Measurements from ENCODE around the gene TUBGCP5.

Gene TUBGCP5

DNA sequence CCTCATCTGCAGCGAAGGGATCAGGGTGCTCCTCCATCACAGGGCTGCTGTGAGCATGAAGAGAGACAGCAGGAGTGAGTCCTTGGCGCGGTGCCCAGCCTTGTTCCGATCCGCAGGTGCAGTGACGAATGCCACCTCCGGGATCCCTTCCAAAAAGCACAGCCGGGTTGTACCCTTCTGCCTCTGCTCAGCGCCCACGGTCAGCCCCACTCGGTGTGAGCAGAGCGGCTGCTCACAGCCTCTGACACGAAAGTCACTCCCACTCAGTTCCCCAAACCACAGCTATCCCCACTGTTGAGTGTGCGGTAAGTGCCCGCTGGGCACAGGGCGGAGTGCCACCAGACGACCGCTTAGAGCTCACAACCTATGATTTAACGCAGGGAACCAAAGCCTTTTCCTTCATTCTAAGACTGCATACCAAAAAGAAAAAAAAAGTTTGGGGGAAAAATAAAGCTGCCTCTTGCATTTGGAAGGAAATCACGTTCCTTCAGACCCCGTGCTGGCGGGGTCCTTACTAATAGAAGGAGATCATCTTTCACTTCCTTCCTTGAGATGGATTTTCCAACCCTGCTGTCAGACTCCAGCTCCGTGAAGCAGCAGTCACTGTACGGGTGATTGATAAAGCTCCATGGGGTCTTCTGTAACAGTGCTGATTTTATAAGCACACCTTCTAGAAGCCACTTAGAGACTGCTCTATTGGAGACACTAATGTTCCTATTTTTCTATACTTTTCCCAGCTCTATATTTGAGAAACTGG lies 34.7 kb upstream of the TUBGCP5 start (continued):
- TF ChIP-seq ZNF157 (tag by site-specific recombination; IDR thresholded peaks at IDR 0.05): no peak
- no peak for TF ChIP-seq ZNF354C (tag by site-specific recombination; IDR thresholded peaks at IDR 0.05; ENCODE audit: borderline replicate concordance, low read depth)
- no peak for TF ChIP-seq BCL11A (tag by site-specific recombination; IDR thresholded peaks at IDR 0.05; ENCODE audit: low read depth)
- TF ChIP-seq ZNF184 (tag by site-specific recombination; IDR thresholded peaks at IDR 0.05): no peak
- TF ChIP-seq, protein P1, sequence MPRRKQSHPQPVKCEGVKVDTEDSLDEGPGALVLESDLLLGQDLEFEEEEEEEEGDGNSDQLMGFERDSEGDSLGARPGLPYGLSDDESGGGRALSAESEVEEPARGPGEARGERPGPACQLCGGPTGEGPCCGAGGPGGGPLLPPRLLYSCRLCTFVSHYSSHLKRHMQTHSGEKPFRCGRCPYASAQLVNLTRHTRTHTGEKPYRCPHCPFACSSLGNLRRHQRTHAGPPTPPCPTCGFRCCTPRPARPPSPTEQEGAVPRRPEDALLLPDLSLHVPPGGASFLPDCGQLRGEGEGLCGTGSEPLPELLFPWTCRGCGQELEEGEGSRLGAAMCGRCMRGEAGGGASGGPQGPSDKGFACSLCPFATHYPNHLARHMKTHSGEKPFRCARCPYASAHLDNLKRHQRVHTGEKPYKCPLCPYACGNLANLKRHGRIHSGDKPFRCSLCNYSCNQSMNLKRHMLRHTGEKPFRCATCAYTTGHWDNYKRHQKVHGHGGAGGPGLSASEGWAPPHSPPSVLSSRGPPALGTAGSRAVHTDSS (tag by site-specific recombination; IDR thresholded peaks at IDR 0.05): no peak
- TF ChIP-seq ZNF423 (tag by site-specific recombination; IDR thresholded peaks at IDR 0.05): no peak
- TF ChIP-seq, protein P2, sequence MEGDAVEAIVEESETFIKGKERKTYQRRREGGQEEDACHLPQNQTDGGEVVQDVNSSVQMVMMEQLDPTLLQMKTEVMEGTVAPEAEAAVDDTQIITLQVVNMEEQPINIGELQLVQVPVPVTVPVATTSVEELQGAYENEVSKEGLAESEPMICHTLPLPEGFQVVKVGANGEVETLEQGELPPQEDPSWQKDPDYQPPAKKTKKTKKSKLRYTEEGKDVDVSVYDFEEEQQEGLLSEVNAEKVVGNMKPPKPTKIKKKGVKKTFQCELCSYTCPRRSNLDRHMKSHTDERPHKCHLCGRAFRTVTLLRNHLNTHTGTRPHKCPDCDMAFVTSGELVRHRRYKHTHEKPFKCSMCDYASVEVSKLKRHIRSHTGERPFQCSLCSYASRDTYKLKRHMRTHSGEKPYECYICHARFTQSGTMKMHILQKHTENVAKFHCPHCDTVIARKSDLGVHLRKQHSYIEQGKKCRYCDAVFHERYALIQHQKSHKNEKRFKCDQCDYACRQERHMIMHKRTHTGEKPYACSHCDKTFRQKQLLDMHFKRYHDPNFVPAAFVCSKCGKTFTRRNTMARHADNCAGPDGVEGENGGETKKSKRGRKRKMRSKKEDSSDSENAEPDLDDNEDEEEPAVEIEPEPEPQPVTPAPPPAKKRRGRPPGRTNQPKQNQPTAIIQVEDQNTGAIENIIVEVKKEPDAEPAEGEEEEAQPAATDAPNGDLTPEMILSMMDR (tag by site-specific recombination; IDR thresholded peaks at IDR 0.05): no peak
- TF ChIP-seq ZNF114 (tag by site-specific recombination; IDR thresholded peaks at IDR 0.05): no peak
- no peak for TF ChIP-seq ZBTB20 (tag by site-specific recombination; IDR thresholded peaks at IDR 0.05)
- TF ChIP-seq, protein P3, sequence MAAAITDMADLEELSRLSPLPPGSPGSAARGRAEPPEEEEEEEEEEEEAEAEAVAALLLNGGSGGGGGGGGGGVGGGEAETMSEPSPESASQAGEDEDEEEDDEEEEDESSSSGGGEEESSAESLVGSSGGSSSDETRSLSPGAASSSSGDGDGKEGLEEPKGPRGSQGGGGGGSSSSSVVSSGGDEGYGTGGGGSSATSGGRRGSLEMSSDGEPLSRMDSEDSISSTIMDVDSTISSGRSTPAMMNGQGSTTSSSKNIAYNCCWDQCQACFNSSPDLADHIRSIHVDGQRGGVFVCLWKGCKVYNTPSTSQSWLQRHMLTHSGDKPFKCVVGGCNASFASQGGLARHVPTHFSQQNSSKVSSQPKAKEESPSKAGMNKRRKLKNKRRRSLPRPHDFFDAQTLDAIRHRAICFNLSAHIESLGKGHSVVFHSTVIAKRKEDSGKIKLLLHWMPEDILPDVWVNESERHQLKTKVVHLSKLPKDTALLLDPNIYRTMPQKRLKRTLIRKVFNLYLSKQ (tag by site-specific recombination; IDR thresholded peaks at IDR 0.05; ENCODE audit: borderline replicate concordance): no peak
- no peak; the same call in 1 of the 2 replicates for TF ChIP-seq ZNF501 (tag by site-specific recombination; IDR thresholded peaks at IDR 0.05)
- no peak for TF ChIP-seq ZNF670 (tag by site-specific recombination; IDR thresholded peaks at IDR 0.05; ENCODE audit: low read depth)
- TF ChIP-seq ZNF768 (tag by site-specific recombination; IDR thresholded peaks at IDR 0.05): no peak
- no peak for TF ChIP-seq ZNF777 (tag by site-specific recombination; IDR thresholded peaks at IDR 0.05; ENCODE audit: borderline replicate concordance)
- no peak for TF ChIP-seq YY2 (tag by site-specific recombination; IDR thresholded peaks at IDR 0.05)
- TF ChIP-seq RBAK (tag by site-specific recombination; IDR thresholded peaks at IDR 0.05): no peak
- no peak for TF ChIP-seq ZNF175 (tag by site-specific recombination; IDR thresholded peaks at IDR 0.05)
- no peak for TF ChIP-seq ZNF585B (tag by site-specific recombination; IDR thresholded peaks at IDR 0.05)
- TF ChIP-seq ZNF76 (tag by site-specific recombination; IDR thresholded peaks at IDR 0.05; ENCODE audit: borderline replicate concordance, low read depth): no peak
- no peak for TF ChIP-seq ZNF132 (tag by site-specific recombination; IDR thresholded peaks at IDR 0.05; ENCODE audit: borderline replicate concordance)
- TF ChIP-seq, protein P4, sequence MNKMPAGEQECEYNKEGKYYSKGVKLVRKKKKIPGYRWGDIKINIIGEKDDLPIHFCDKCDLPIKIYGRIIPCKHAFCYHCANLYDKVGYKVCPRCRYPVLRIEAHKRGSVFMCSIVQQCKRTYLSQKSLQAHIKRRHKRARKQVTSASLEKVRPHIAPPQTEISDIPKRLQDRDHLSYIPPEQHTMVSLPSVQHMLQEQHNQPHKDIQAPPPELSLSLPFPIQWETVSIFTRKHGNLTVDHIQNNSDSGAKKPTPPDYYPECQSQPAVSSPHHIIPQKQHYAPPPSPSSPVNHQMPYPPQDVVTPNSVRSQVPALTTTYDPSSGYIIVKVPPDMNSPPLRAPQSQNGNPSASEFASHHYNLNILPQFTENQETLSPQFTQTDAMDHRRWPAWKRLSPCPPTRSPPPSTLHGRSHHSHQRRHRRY (tag by site-specific recombination; IDR thresholded peaks at IDR 0.05): no peak
- no peak for TF ChIP-seq ZNF221 (tag by site-specific recombination; IDR thresholded peaks at IDR 0.05; ENCODE audit: borderline replicate concordance)
- TF ChIP-seq ZIC2 (tag by site-specific recombination; IDR thresholded peaks at IDR 0.05): peak; percentile 51
- TF ChIP-seq ZNF785 (tag by site-specific recombination; IDR thresholded peaks at IDR 0.05): no peak
- TF ChIP-seq, protein P5, sequence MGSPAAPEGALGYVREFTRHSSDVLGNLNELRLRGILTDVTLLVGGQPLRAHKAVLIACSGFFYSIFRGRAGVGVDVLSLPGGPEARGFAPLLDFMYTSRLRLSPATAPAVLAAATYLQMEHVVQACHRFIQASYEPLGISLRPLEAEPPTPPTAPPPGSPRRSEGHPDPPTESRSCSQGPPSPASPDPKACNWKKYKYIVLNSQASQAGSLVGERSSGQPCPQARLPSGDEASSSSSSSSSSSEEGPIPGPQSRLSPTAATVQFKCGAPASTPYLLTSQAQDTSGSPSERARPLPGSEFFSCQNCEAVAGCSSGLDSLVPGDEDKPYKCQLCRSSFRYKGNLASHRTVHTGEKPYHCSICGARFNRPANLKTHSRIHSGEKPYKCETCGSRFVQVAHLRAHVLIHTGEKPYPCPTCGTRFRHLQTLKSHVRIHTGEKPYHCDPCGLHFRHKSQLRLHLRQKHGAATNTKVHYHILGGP (tag by site-specific recombination; IDR thresholded peaks at IDR 0.05): no peak
- TF ChIP-seq ZNF558 (tag by site-specific recombination; IDR thresholded peaks at IDR 0.05): no peak
- no peak for TF ChIP-seq ZNF16 (tag by site-specific recombination; IDR thresholded peaks at IDR 0.05; ENCODE audit: low read depth)
- TF ChIP-seq ZNF529 (tag by site-specific recombination; IDR thresholded peaks at IDR 0.05; ENCODE audit: insufficient replicate concordance): no peak
- no peak for TF ChIP-seq ZSCAN23 (tag by site-specific recombination; IDR thresholded peaks at IDR 0.05)
- no peak for TF ChIP-seq ZNF37A (tag by site-specific recombination; IDR thresholded peaks at IDR 0.05)
- TF ChIP-seq ZNF266 (tag by site-specific recombination; IDR thresholded peaks at IDR 0.05; ENCODE audit: low read depth): no peak
